Measurements from ENCODE around the gene NRP2.

Gene NRP2

GRCh38 chr2:205660521-205661124 lies 21.7 kb upstream of the NRP2 start:
- DNase-seq, result peak; percentile 33

GRCh38 chr2:205661281-205661680 lies 21.0 kb upstream of the NRP2 start:
- DNase-seq, result no peak

GRCh38 chr2:205662206-205662965 lies 19.9 kb upstream of the NRP2 start:
- no peak for DNase-seq

- no peak for DNase-seq
Observed at GRCh38 chr2:205665791-205666190, 16.5 kb upstream of the NRP2 start.

GRCh38 chr2:205670292-205670691 lies 12.0 kb upstream of the NRP2 start:
- DNase-seq, result no peak

GRCh38 chr2:205673312-205673711 lies 9.0 kb upstream of the NRP2 start:
- no peak for DNase-seq

- no peak for DNase-seq
Observed at GRCh38 chr2:205675861-205676516, 6.3 kb upstream of the NRP2 start.

GRCh38 chr2:205678541-205679142 lies 3.7 kb upstream of the NRP2 start:
- no peak for DNase-seq

- no peak for DNase-seq
Observed at GRCh38 chr2:205679410-205680009, 2.8 kb upstream of the NRP2 start.

GRCh38 chr2:205680067-205680466 lies 2.2 kb upstream of the NRP2 start:
- DNase-seq, result peak; percentile 25

GRCh38 chr2:205680903-205681302 lies 1.4 kb upstream of the NRP2 start:
- DNase-seq, result no peak

- no peak for DNase-seq
Observed at GRCh38 chr2:205681401-205682238, 681 bp upstream of the NRP2 start.

- DNase-seq, result no peak
Observed at GRCh38 chr2:205682971-205683501, 735 bp downstream of the NRP2 start.

- no peak for DNase-seq
Observed at GRCh38 chr2:205683502-205684367, 1.4 kb downstream of the NRP2 start.

- no peak for DNase-seq
Observed at GRCh38 chr2:205684871-205685313, 2.6 kb downstream of the NRP2 start.

GRCh38 chr2:205685314-205686055 lies 3.2 kb downstream of the NRP2 start:
- no peak for DNase-seq

GRCh38 chr2:205686056-205686782 lies 3.9 kb downstream of the NRP2 start:
- DNase-seq, result no peak

- no peak for DNase-seq
Observed at GRCh38 chr2:205686783-205687640, 4.7 kb downstream of the NRP2 start.

GRCh38 chr2:205687641-205687956 lies 5.3 kb downstream of the NRP2 start:
- no peak for DNase-seq

Data from stimulated activated CD4-positive, alpha-beta T cell treated with anti-CD3 and anti-CD28 coated beads, Interleukin-4, amount 100 ng/mL, for 1 hour (primary cell).